ENCODE measurements around the gene GLI1.
"Not testable (repeated sequence)": the region's sequence is repeated elsewhere in the genome, so short reads cannot be mapped to it uniquely, and the experiment has no call there.

The GLI1 gene

GRCh38 chr12:57491393-57492280, 32.1 kb downstream of the GLI1 start:
- peaks cover 3% of the 10 kb centered on the region for H3K4me1 ChIP-seq
- H3K9me3 ChIP-seq (ENCODE audit: control insufficient read depth, low read length) = no peaks in the 10 kb centered on the region
- no peaks in the 10 kb centered on the region for H3K27me3 ChIP-seq (ENCODE audit: control insufficient read depth, insufficient read depth, low read length)
- no peak for TF ChIP-seq CTCF (IDR thresholded peaks at IDR 0.05)
- H2AFZ ChIP-seq = no peak overlapping the region
- H3K4me2 ChIP-seq (ENCODE audit: low read length) = no peak overlapping the region
- no peak overlapping the region for H3K9ac ChIP-seq
- no peaks in the 10 kb centered on the region for H3K36me3 ChIP-seq (ENCODE audit: control insufficient read depth, insufficient read depth, low read length)
- peaks cover 8% of the 10 kb centered on the region for H3K79me2 ChIP-seq
- no peak overlapping the region for H3K27ac ChIP-seq
- H3K4me3 ChIP-seq (ENCODE audit: low read depth, low read length) = no peak overlapping the region

GRCh38 chr12:57495051-57495701, 35.6 kb downstream of the GLI1 start:
- not testable (repeated sequence) for H2AFZ ChIP-seq; H3K79me2 ChIP-seq; H3K4me1 ChIP-seq; H3K27me3 ChIP-seq (ENCODE audit: control insufficient read depth, insufficient read depth, low read length); H3K36me3 ChIP-seq (ENCODE audit: control insufficient read depth, insufficient read depth, low read length); H3K9ac ChIP-seq; H3K4me3 ChIP-seq (ENCODE audit: low read depth, low read length); H3K9me3 ChIP-seq (ENCODE audit: control insufficient read depth, low read length); H3K27ac ChIP-seq; H3K4me2 ChIP-seq (ENCODE audit: low read length)

GRCh38 chr12:57496822-57497221, 37.2 kb downstream of the GLI1 start:
- Histone ChIP-seq H3K27ac (no peak overlapping the region), H3K36me3 (ENCODE audit: control insufficient read depth, insufficient read depth, low read length) (no peaks in the 10 kb centered on the region), H2AFZ (no peak overlapping the region), H3K9me3 (ENCODE audit: control insufficient read depth, low read length) (no peaks in the 10 kb centered on the region), H3K4me1 (no peaks in the 10 kb centered on the region), H3K4me2 (ENCODE audit: low read length) (no peak overlapping the region), H3K4me3 (ENCODE audit: low read depth, low read length) (no peak overlapping the region), H3K9ac (no peak overlapping the region), H3K27me3 (ENCODE audit: control insufficient read depth, insufficient read depth, low read length) (no peaks in the 10 kb centered on the region), H3K79me2 (peaks cover 7% of the 10 kb centered on the region)
- no peak for TF ChIP-seq CTCF (IDR thresholded peaks at IDR 0.05)

- Histone ChIP-seq H3K27ac (no peak overlapping the region), H3K9me3 (ENCODE audit: control insufficient read depth, low read length) (no peaks in the 10 kb centered on the region), H2AFZ (no peak overlapping the region), H3K4me3 (ENCODE audit: low read depth, low read length) (no peak overlapping the region), H3K36me3 (ENCODE audit: control insufficient read depth, insufficient read depth, low read length) (no peaks in the 10 kb centered on the region), H3K4me1 (no peaks in the 10 kb centered on the region), H3K27me3 (ENCODE audit: control insufficient read depth, insufficient read depth, low read length) (no peaks in the 10 kb centered on the region), H3K9ac (no peak overlapping the region), H3K79me2 (peaks cover 7% of the 10 kb centered on the region), H3K4me2 (ENCODE audit: low read length) (no peak overlapping the region)
- TF ChIP-seq CTCF (IDR thresholded peaks at IDR 0.05) = no peak
Measured at GRCh38 chr12:57497223-57498131, 37.9 kb downstream of the GLI1 start.

- peaks cover 7% of the 10 kb centered on the region for H3K79me2 ChIP-seq
- H2AFZ ChIP-seq = no peak overlapping the region
- H3K4me1 ChIP-seq = no peaks in the 10 kb centered on the region
- no peak overlapping the region for H3K27ac ChIP-seq
- no peaks in the 10 kb centered on the region for H3K9me3 ChIP-seq (ENCODE audit: control insufficient read depth, low read length)
- no peaks in the 10 kb centered on the region for H3K36me3 ChIP-seq (ENCODE audit: control insufficient read depth, insufficient read depth, low read length)
- no peak for TF ChIP-seq CTCF (IDR thresholded peaks at IDR 0.05)
- H3K27me3 ChIP-seq (ENCODE audit: control insufficient read depth, insufficient read depth, low read length) = no peaks in the 10 kb centered on the region
- H3K9ac ChIP-seq = no peak overlapping the region
- H3K4me3 ChIP-seq (ENCODE audit: low read depth, low read length) = no peak overlapping the region
- H3K4me2 ChIP-seq (ENCODE audit: low read length) = no peak overlapping the region
Measured at GRCh38 chr12:57498132-57498502, 38.5 kb downstream of the GLI1 start.
